ENCODE results near the gene CACNA2D4.

The CACNA2D4 gene

DNA sequence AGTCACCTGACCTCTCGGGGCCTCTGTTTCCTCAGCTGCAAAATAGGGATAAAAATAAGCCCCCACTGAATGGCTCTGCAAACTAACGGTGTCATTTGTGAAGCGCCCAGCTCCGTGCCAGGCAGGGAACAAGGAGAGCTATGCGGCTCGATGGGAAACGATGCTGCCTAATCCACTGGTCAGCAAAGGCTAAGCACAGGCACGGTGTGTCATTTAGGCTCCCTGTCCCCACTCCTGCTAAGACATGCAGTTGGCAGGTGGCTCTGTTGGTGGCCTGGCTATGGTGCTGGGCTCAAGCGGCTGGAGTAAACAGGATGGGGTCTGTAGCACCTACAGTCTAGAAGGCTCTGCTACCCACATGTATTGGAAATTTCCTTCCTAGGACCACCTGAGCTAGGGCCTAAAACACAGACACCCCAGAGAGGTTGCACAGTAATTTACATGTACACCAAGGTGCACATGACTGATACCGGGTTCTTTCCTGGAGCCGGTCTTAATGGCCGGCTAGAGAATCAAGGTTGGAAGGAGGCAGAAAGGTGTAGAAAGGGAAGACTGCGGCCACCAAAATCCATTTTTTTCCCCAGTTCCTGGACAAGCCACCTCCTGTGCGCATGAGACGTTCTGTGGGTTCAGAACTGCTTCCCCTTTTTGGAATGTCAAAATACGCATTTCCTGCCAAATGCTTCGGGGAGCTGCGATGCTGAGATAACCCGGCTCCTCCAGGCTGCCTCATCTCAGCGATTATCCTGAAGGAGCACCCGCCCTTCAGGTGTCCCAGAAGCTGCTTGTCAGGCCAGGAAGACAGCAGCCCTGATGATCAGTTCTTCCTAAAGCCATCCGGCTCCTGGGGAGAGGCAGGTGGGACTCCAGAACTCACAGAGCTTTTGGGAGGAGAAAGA, 1.0 kb downstream of the CACNA2D4 start:
- H3K4me3 ChIP-seq (ENCODE audit: low read depth, low read length): no peak overlapping the region
- TF ChIP-seq, protein P1, sequence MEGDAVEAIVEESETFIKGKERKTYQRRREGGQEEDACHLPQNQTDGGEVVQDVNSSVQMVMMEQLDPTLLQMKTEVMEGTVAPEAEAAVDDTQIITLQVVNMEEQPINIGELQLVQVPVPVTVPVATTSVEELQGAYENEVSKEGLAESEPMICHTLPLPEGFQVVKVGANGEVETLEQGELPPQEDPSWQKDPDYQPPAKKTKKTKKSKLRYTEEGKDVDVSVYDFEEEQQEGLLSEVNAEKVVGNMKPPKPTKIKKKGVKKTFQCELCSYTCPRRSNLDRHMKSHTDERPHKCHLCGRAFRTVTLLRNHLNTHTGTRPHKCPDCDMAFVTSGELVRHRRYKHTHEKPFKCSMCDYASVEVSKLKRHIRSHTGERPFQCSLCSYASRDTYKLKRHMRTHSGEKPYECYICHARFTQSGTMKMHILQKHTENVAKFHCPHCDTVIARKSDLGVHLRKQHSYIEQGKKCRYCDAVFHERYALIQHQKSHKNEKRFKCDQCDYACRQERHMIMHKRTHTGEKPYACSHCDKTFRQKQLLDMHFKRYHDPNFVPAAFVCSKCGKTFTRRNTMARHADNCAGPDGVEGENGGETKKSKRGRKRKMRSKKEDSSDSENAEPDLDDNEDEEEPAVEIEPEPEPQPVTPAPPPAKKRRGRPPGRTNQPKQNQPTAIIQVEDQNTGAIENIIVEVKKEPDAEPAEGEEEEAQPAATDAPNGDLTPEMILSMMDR (conservative IDR thresholded peaks at IDR 0.05; ENCODE audit: low read depth, low read length): no peak
- no peak for DNase-seq (ENCODE audit: low read depth)

DNA sequence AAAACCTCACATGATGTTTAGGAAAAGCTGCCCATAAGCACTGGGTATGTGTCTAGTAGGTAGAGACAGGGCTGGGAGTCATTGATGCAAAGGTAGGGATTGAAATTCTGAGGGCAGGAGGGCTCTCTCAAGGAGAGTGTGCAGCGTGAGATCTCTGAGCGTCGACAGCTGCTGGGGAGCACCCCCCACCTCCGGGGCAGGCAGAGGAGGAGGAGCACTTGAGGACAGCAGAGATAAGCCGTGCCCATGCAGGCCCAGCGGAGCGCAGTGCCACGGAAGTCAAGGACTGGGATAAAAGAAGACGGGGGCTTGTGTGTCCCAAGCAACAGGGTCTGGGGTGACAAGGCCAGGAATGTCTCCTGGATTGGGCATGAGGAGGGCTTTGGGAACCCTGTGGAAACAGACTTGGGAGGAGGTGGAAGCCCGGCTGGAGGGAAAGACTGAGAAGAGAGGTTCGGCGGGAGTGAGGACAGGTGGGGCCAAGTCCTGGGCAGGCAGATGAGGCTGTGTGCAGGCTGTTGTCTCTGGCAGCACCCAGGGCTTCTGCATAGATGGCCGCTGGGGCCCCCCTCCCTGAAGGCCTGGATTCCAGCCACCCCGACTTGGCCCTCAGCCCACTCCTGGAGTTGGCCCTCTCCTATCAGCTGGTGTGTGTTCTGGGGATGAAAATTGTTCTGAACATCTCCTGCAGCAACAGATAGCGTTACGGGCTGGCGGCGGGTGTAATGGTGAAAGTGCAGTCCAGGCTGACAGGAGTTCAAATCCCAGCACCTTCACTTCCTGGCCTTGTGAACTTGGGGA, 1.9 kb downstream of the CACNA2D4 start:
- DNase-seq (ENCODE audit: low read depth): peak; percentile 30
- H3K4me3 ChIP-seq (ENCODE audit: low read depth, low read length): no peak overlapping the region
- TF ChIP-seq, protein P1 (conservative IDR thresholded peaks at IDR 0.05; ENCODE audit: low read depth, low read length): no peak

DNA sequence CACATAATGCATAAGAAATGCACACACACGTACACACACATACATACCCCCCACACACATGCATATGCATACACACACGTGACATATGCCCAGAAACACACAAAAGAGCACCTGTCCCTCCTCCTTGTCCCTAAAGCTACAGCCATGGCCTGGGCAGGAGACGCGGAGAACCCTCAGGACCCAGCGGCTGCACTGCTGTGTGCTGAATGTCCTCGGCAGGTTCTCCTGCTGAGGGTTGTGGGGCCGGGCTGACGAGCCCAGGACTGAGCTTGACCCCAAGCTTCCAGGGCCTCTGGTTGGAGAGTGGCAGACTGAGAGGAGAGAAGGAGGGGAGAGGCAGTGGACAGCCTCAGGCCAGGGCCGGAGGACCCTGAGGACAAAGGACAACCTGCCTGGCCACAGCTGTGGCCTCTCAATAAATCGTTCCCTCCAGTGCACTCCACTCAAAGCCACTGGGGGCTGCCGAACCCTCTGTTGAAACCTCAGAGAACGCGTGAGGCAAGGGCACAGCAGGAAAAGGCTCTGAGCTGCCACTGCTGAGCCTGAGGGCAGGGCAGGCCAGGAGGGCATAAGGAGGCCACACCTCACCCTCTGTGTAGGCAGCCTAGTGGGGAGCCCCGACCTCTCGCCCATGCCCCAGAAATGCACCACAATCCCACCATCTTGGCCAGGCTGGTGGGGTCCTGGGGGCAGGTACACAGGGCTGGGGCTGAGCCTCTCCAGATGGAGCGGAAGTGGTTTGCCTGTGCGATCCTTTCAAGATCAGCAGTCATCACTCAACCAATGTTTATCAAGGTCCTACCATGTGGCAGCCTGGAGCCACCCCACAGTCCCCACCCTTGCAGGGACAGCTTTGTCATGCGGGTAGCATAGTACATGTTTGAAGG, 3.1 kb downstream of the CACNA2D4 start:
- no peak for DNase-seq (ENCODE audit: low read depth)
- TF ChIP-seq, protein P1 (conservative IDR thresholded peaks at IDR 0.05; ENCODE audit: low read depth, low read length): no peak

DNA sequence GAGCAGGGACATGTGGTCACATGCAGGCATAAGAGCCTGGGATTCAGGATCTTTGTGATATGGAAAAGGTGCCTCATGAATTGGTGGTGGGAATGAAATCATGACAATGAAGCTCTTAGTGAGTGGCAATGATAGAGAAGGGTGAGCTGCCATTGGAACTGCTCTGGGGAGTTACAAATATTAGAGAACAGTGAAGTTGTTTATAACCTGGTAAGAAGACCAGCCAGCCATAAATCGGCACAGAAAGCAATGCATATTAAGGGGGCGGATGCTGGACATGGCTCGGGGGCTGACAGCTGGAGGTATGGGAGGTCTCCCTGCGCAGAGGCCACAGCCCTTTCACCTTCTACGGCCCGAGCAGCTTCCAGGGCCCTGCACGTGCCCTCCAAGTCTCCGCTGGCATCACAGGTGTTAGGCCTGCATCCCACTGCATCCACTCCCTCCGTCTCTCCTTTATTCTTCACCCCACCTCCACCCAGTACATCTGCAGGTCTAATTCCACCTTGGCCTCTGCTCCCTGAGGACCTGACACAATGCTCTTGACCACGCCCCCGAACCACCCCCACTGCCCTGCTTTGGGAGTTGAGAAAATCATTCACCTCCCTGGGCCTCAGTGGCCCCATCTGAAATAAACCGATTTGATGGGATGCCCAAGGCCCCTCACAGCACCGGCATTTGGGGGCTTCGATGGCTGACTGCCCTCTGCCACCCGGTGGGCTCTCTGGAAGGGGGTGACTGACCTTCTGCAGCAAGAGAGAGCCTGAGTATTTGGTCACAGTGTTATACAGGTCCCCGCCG, 4.1 kb downstream of the CACNA2D4 start:
- TF ChIP-seq, protein P1 (conservative IDR thresholded peaks at IDR 0.05; ENCODE audit: low read depth, low read length): no peak
- no peak for DNase-seq (ENCODE audit: low read depth)
- H3K4me3 ChIP-seq (ENCODE audit: low read depth, low read length): no peak overlapping the region

More for the DNA sequence above, 3.1 kb downstream of the CACNA2D4 start:
- H3K4me3 ChIP-seq (ENCODE audit: low read depth, low read length): no peak overlapping the region

DNA sequence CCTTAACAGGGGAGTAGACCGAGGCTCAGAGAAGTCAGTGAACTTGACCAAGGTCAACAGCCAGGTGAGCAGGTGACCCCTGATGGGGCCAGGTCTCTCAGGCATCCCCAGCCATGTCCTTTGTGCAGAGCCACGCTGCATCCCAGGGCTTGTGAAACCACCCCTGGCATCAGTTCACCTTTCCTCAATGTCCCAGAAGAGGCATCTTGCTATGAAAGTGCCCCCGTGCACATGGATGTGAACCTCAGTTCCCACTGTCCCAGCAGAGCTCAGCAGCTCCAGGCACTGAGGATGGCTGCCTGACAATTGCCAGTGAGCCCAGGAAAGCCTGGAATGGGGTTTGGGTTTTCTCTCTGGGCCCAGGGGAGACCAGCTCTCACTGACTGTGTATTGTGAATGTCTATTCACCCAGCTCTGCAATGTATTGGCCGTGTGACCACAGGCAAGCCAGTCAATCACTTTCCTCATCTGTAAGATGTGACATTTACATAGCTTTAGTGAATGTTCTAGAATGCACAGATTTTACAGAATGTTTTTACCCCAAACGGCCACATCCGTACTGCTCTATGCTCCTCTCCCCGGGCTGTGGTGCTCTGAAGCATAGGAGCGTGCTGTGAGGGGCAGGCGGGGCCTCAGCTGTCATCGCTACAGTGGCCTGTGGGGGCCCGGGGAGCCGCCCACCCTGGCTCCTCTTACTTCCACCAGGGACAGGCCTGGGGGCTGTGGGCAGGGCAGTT, 4.9 kb downstream of the CACNA2D4 start:
- no peak for DNase-seq (ENCODE audit: low read depth)
- TF ChIP-seq, protein P1 (conservative IDR thresholded peaks at IDR 0.05; ENCODE audit: low read depth, low read length): no peak
- H3K4me3 ChIP-seq (ENCODE audit: low read depth, low read length): no peak overlapping the region

All from choroid plexus epithelial cell (primary cell).